Gastrocnemius medialis (tissue), 4 donors: ENCODE results near the gene SCUBE3. TPM values are rescaled to one million over a fixed set of nuclear protein-coding genes. Genes with fewer than 3 reads are reported as not detected.

Experiments used
- ATAC-seq, 2 donors: fragments of 150-250 bp; one replicate each; pipeline ENCODE4 v1.9.1; 2016
- DNase-seq, 2 donors: peaks; one replicate each; pipeline ENCODE4 v3.0.0-alpha.2; 2019
- H3K27ac ChIP-seq, 4 donors: fragments of 200-600 bp; sonication (generic); 1 replicate in 1 of 4; 2 replicates in 3 of 4; pipeline ENCODE4 v1.5.1; 2016 to 2018; ENCODE audit warnings: mild to moderate bottlenecking in 2 of 4, moderate library complexity in 1 of 4
- H3K27me3 ChIP-seq, 3 donors: fragments of 200-600 bp; sonication (generic) in 2 of 3; 1 replicate in 1 of 3; 2 replicates in 2 of 3; pipeline versions ENCODE4 v1.5.1 to v1.6.0; 2016 to 2019; ENCODE audit warnings: mild to moderate bottlenecking in 1 of 3, moderate library complexity in 1 of 3
- H3K36me3 ChIP-seq, 2 donors: fragments of 200-600 bp; sonication (generic) in 1 of 2; one replicate each; pipeline ENCODE4 v1.5.1; 2017 to 2018
- H3K4me1 ChIP-seq, 2 donors: fragments of 200-600 bp; sonication (generic) in 1 of 2; one replicate each; pipeline ENCODE4 v1.5.1; 2016 to 2017; ENCODE audit warnings: mild to moderate bottlenecking in 2 of 2
- H3K4me3 ChIP-seq, 4 donors: fragments of 200-600 bp; sonication (generic) in 3 of 4; 1 replicate in 1 of 4; 2 replicates in 3 of 4; pipeline ENCODE4 v1.5.1; 2016 to 2019; ENCODE audit warnings: mild to moderate bottlenecking in 2 of 4
- H3K9me3 ChIP-seq, 3 donors: fragments of 200-600 bp; sonication (generic) in 2 of 3; 1 replicate in 1 of 3; 2 replicates in 2 of 3; pipeline ENCODE4 v1.5.1; 2016 to 2019
- POLR2A ChIP-seq, 2 donors: fragments of 450-650 bp; IDR thresholded peaks; one replicate each; pipeline ENCODE4 v1.6.1; 2017; ENCODE audit warnings: antibody characterized with exemption in 2 of 2, mild to moderate bottlenecking in 2 of 2, moderate library complexity in 2 of 2
- in situ Hi-C, 4 donors: fragments of 200-750 bp; cut with MboI; loops; one replicate each; pipeline versions ENCODE4 v1.15.0 to v1.8.0; 2017; ENCODE audit warnings: low sequenced_read_pairs in 4 of 4
- intact Hi-C: fragments of 100-400 bp; cut with DNase I; formaldehyde crosslinking; loops from one replicate; pipeline ENCODE4 v1.15.1; 2023; ENCODE audit warnings: low total_unique reads
- total RNA-seq, 4 donors: library from RNA; depleted of rRNA; stranded (reverse); fragments of >200 nt; gene quantifications; one replicate each; pipeline versions ENCODE4 v1.1.0 to v1.2.3, GENCODE V29; 2016
- TF ChIP-seq, protein P1 (sequence below), 5 experiments: fragments of 450-650 bp in 3 of 5; fragments of 200-600 bp in 2 of 5; sonication (generic) in 2 of 5; IDR thresholded peaks in 4 of 5; conservative IDR thresholded peaks in 1 of 5; 1 replicate in 4 of 5; 2 replicates in 1 of 5; pipeline ENCODE4 v1.5.1; 2016 to 2019; ENCODE audit warnings: antibody characterized with exemption in 5 of 5, mild to moderate bottlenecking in 3 of 5, moderate library complexity in 3 of 5

The SCUBE3 gene
- total RNA-seq, 4 donors from 2014 or later: 0.05 to 0.07 TPM; not detected in 2

DNA sequence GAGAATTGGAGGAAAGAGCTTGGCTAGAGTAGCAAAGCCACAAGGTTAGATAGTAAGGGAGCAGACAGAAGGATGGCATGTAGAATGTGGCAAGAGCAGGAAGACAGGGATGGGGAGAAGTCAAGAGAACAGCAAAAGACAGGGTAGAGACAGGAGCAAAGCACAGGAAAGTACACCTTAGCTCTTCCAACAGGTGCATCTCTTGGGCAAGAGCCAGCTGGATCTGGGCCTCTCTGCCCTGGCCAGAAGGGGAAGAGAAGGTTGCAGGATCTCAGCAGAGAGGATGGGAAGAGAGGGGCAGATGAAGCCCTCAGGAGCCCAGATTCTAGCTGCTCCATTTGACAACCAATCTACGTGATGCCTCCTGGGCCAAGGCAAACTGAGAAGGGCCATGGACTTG is 16.7 kb downstream of the SCUBE3 start:
- Histone ChIP-seq H3K27me3 (no peaks in the 10 kb centered on the region), H3K36me3 (no peaks in the 10 kb centered on the region), H3K9me3 (no peaks in the 10 kb centered on the region), H3K4me1 (no peaks in the 10 kb centered on the region), H3K4me3 (no peak overlapping the region), H3K27ac (no peak overlapping the region)
- intact Hi-C loops: no loop called here
- no peak for TF ChIP-seq POLR2A (IDR thresholded peaks at IDR 0.05)
- TF ChIP-seq, protein P1, sequence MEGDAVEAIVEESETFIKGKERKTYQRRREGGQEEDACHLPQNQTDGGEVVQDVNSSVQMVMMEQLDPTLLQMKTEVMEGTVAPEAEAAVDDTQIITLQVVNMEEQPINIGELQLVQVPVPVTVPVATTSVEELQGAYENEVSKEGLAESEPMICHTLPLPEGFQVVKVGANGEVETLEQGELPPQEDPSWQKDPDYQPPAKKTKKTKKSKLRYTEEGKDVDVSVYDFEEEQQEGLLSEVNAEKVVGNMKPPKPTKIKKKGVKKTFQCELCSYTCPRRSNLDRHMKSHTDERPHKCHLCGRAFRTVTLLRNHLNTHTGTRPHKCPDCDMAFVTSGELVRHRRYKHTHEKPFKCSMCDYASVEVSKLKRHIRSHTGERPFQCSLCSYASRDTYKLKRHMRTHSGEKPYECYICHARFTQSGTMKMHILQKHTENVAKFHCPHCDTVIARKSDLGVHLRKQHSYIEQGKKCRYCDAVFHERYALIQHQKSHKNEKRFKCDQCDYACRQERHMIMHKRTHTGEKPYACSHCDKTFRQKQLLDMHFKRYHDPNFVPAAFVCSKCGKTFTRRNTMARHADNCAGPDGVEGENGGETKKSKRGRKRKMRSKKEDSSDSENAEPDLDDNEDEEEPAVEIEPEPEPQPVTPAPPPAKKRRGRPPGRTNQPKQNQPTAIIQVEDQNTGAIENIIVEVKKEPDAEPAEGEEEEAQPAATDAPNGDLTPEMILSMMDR (IDR thresholded peaks at IDR 0.05 in 4 of 5, conservative IDR thresholded peaks at IDR 0.05 in 1 of 5): no peak
- DNase-seq (no peak), ATAC-seq (no peak)
- in situ Hi-C loops: loop anchor here in 2 of 4 donors (25.0 kb wide), 1 partner anchor 243 kb away; no protein-coding TSS in a partner anchor

DNA sequence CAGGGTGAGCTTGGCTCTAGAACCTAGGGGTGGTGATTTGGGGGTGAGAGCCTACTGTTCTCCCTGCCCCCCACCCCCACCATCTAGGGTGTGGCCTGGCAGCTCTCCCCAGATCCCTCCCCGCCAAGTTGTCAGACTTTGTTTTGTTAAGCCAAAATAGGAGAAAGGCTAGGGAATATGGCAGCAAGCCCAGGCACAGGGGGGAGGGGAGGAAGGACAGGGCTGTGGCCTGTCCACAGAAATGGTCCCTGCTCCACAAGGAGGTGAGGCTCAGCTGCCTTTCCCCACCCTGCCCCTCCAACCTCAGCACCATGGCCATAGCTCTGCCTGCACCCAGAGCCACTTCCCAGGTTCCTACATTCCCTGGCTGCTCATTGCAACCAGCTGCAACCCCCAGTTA is 17.2 kb downstream of the SCUBE3 start:
- H3K4me1 ChIP-seq: no peaks in the 10 kb centered on the region
- ATAC-seq: no peak
- no peaks in the 10 kb centered on the region for H3K9me3 ChIP-seq
- H3K27me3 ChIP-seq: no peaks in the 10 kb centered on the region
- no peaks in the 10 kb centered on the region for H3K36me3 ChIP-seq
- in situ Hi-C loops: loop anchor here in 2 of 4 donors (25.0 kb wide), 1 partner anchor 244 kb away; no protein-coding TSS in a partner anchor
- DNase-seq: no peak
- no peak for TF ChIP-seq POLR2A (IDR thresholded peaks at IDR 0.05)
- TF ChIP-seq, protein P1 (IDR thresholded peaks at IDR 0.05 in 4 of 5, conservative IDR thresholded peaks at IDR 0.05 in 1 of 5): no peak
- H3K4me3 ChIP-seq: no peak overlapping the region
- intact Hi-C loops: no loop called here
- H3K27ac ChIP-seq: no peak overlapping the region

DNA sequence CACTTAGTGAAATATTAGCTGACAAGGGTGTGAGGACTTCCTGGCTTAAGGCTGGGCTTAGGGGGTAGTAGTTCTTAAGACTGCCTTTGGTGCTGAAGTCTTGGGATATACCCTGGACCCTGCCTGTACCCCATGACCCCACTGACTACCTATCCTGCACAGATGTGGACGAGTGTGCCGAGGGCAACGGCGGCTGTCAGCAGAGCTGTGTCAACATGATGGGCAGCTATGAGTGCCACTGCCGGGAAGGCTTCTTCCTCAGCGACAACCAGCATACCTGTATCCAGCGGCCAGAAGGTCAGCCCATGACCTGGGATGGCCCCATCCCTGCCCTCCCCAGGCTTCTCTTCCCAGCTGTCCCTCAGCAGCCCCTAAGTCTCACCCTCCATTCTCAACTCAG is 17.8 kb downstream of the SCUBE3 start:
- Histone ChIP-seq H3K4me1 (no peaks in the 10 kb centered on the region), H3K27me3 (no peaks in the 10 kb centered on the region), H3K9me3 (no peaks in the 10 kb centered on the region), H3K27ac (no peak overlapping the region), H3K36me3 (no peaks in the 10 kb centered on the region), H3K4me3 (no peak overlapping the region)
- ATAC-seq: no peak
- in situ Hi-C loops (loop anchor here in 2 of 4 donors (25.0 kb wide), 1 partner anchor 244 kb away; no protein-coding TSS in a partner anchor), intact Hi-C loops (no loop called here)
- DNase-seq: no peak
- TF ChIP-seq, protein P1 (IDR thresholded peaks at IDR 0.05 in 4 of 5, conservative IDR thresholded peaks at IDR 0.05 in 1 of 5): no peak
- TF ChIP-seq POLR2A (IDR thresholded peaks at IDR 0.05): no peak

DNA sequence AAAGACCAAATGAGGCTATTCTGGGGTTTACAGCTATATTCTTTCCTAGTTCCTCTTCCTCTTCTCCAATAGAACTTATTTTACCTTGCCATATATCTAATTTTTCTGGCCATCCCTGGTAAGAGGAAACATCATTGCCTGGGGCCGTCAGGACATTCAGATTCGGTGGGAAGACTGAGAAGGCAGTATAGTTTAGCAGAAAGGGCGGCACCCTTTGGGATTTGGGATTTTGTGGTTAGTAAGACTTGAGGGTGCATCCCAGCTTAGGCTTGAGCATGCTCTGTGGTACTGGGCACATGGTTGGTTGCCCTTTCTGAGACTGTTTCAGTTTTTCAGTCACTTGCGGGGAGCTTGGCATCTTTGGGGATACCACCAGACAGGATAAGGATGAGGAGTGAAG is 21.1 kb downstream of the SCUBE3 start:
- H3K27me3 ChIP-seq: no peaks in the 10 kb centered on the region
- TF ChIP-seq, protein P1 (IDR thresholded peaks at IDR 0.05 in 4 of 5, conservative IDR thresholded peaks at IDR 0.05 in 1 of 5): no peak
- no peak for TF ChIP-seq POLR2A (IDR thresholded peaks at IDR 0.05)
- H3K9me3 ChIP-seq: no peaks in the 10 kb centered on the region
- H3K27ac ChIP-seq: no peak overlapping the region
- no peaks in the 10 kb centered on the region for H3K36me3 ChIP-seq
- no peak for DNase-seq
- in situ Hi-C loops: loop anchor here in 2 of 4 donors (25.0 kb wide), 1 partner anchor 248 kb away; no protein-coding TSS in a partner anchor
- H3K4me1 ChIP-seq: peaks cover 0 to 3% of the 10 kb centered on the region in 2 donors
- intact Hi-C loops: no loop called here
- no peak overlapping the region for H3K4me3 ChIP-seq
- no peak for ATAC-seq

DNA sequence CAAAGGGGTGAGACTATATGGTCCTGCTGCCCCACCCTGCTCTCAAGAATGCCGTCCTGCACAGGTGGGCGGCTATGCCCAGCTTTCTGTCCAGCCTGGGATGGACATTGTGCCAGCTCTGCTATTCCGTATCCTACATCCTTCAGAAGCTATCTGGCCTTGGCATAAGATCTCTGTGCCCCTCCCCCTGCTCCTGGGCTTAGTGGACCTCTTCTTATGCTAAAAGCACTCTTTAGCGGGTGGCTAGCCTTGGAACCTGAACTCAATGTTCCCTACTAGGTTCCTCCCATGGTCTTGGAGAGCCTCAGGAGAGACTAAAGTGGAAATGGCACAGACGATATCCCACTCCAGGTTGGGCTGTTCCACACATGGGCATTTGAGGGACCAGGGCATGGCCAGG is 22.5 kb downstream of the SCUBE3 start:
- no peak overlapping the region for H3K4me3 ChIP-seq
- H3K9me3 ChIP-seq: no peaks in the 10 kb centered on the region
- no peak for DNase-seq
- no peaks in the 10 kb centered on the region for H3K27me3 ChIP-seq
- H3K36me3 ChIP-seq: no peaks in the 10 kb centered on the region
- no peak overlapping the region for H3K27ac ChIP-seq
- intact Hi-C loops (no loop called here), in situ Hi-C loops (loop anchor here in 2 of 4 donors (25.0 kb wide), 1 partner anchor 249 kb away; no protein-coding TSS in a partner anchor)
- H3K4me1 ChIP-seq: peaks cover 0 to 3% of the 10 kb centered on the region in 2 donors
- ATAC-seq: no peak
- TF ChIP-seq POLR2A (IDR thresholded peaks at IDR 0.05): no peak
- TF ChIP-seq, protein P1 (IDR thresholded peaks at IDR 0.05 in 4 of 5, conservative IDR thresholded peaks at IDR 0.05 in 1 of 5): no peak
